HG03108 (cell line): Measurements from ENCODE around the gene FOXO1.
A peak's percentile ranks its signal among the peaks of the same experiment; 100 is the strongest.
"Not testable (repeated sequence)": the region's sequence is repeated elsewhere in the genome, so short reads cannot be mapped to it uniquely, and the experiment has no call there.

Experiments used
- ATAC-seq: cut with Tn5 transposase; IDR thresholded peaks from one replicate; pipeline ENCODE4 v1.9.1; 2021; ENCODE audit warnings: moderate library complexity; ENCODE audit not compliant: unreplicated experiment

Gene FOXO1

DNA sequence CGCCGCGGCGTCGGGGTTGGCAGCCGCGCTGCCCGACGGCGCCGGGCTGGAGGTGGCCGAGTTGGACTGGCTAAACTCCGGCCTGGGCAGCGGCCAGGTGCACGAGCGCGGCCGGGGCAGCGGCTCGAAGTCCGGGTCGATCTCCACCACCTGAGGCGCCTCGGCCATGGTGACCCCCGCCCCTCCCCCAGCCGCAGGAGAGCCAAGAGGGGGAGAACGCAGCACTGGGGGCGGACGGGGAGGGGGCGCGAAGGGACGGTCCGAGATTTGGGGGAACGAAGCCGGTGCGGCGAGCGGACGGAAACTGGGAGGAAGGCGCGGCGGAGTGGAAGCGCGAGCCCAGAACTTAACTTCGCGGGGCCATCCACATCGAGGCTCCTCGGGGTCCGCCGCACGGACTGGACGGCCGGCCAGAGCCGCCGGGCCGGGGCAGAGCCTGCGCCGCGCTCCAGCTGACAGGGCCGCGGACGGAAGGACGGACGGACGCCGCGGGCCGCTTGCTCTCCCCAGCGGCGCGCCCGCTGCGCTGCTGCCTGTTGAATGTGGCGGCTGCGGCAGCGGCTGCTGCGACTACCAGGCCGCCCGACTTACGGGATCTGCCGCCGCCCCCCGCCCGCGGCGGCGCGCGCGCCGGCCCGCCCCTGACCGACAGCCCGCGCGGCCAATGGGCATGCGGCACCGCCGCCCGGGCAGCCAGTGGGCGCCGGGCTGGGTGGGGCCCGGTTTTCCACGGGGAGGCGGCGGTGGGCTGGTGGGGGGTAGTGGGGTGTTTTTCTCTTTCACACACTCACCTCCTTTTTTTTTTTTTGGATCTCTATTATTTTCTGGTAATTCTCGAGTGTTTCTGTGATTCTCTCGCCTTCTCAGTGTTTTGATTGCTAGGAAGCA is at the start of gene FOXO1:
Gene FOXO1, minus strand, starts transcription at position 597 of the 888 bp plus-strand sequence. Its CDS starts 429 bp downstream, at position 168.
- ATAC-seq, result peak; percentile 50

DNA sequence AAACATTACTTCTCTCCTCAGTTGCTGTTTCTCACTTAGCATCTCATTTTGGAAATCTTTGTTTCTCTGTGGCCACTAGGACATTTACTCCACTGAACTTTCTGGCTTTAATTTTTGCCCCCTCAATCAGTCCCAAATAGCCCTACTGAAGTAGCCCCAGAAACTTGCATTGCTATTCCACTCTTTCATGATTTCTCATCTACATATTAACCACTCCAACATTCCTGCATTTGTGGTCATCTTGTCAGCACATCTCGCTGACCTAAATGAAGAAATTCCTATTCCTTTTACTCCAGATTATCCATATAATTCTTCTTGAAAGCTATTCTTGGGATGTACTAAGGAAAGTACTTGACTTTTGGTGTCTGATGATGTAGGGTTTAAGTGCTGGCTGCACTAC is 48.0 kb upstream of the FOXO1 start:
- ATAC-seq, result not testable (repeated sequence)

DNA sequence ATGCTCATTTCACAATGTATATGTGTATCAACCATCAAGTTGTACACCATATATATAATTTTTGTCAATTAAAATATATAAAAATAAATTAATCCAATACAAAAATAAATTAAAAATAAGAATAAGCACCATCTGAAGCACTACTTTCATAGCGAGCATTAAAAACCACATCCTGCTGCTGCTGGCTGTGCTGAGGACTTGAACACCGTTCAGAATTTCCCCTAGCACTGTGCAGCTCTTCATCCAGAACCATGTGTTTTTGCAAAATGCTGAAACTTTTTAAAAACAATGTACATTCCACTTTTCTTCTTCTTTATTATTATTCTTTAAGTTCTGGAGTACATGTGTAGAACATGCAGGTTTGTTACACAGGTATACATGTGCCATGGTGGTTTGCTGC is 40.0 kb upstream of the FOXO1 start:
- ATAC-seq, result no peak

DNA sequence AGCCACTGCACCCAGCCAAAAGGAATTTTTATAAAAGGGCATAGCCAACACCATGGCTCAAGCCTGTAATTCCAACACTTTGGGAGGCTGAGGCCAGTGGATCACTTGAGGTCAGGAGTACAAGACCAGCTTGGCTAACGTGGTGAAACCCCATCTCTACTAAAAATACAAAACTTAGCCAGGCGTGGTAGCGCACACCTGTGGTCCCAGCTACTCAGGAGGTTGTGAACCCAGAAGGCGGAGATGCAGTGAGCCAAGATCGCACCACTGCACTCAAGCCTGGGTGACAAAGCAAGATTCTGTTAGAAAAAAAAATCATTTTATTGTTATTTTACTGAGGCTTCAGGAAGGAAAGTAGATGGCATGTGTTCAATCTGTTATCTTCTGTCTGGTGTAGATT is 31.3 kb upstream of the FOXO1 start:
- ATAC-seq, result peak; percentile 77

DNA sequence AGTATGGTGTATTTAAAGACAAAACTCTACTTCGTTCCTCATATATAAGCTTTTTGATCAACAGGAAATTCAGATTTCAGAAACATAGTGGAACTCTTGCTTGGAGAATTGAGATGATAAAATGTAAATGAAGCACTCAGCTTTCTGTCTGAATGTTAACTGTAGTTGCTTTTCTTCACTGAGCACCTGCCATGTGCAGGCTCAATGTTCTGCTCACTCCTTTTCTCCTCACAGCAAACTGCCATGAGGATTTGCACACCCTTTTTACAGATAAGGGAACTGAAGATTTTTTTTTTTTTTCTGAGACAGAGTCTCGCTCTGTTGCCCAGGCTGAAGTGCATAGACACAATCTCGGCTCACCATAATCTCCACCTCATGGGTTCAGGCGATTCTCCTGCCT is 28.0 kb upstream of the FOXO1 start:
- no peak for ATAC-seq

DNA sequence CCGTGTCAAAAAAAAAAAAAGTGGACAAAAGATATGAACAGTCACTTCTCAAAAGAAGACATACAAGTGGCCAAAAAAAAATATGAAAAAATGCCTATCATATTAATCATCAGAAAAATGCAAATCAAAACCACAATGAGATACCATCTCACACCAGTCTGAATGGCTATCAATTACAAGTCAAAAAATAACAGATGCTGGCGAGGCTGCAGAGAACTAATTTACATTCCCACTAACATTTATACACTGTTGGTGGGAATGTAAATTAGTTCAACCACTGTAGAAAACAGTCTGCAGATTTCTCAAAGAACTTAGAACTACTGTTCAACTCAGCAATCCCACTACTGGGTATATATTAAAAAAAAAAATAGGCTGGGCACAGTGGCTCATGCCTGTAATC is 26.5 kb upstream of the FOXO1 start:
- no peak for ATAC-seq

DNA sequence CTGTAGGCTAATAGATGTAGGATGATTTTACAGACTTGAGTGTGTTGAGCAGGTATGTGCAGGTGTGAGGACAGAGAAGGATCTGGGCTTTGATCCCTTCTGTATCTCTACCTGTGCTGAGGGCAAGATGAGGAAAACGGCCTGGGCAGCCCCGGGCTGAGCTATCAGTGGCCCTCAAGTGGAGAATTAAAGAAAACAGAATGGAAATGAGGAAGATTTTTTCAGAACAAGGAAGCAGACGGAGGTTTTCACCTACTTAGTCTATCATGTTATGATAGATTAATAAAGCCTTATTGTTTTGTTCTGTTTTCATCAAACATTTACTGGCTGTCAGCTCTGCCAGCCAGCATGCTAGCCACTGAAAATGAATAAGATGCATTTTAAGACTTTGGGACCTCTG is 22.3 kb upstream of the FOXO1 start:
- ATAC-seq, result no peak

DNA sequence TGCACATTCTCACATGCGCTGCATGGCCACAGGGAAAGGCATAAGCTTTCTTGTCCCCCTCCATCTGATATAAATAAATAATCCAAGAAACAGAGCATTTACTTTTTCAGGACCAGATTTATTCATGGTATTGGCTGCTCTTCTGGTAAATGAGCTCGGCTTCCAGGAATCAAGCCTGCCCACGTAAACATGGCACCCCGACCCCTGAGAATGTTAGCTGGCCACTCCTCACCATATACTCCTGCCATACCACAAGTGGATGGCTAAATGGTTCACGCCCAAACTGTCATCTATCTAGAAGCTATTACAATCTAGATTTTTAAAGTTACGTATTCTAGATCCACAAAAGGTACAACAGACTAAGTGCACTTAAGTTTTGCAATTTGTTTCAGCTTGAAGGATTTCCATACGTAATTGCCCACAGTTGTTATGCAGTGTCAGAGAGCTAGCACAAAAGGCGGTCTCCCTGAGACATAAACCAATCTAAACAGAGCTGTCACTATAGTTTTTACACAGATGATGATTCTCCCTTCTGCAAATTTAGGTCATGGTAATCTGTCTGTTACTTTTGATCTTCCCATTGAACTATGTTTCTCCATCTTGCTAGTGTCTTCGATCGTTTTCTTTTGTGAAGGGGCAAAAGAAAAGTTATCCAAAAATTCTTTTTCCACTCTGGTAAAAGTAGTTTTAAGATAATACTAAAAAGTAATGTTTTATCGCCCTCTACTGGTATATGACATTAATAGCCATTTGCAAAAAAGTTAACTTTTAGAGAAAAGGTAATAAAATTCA is 16.2 kb upstream of the FOXO1 start:
- no peak for ATAC-seq

DNA sequence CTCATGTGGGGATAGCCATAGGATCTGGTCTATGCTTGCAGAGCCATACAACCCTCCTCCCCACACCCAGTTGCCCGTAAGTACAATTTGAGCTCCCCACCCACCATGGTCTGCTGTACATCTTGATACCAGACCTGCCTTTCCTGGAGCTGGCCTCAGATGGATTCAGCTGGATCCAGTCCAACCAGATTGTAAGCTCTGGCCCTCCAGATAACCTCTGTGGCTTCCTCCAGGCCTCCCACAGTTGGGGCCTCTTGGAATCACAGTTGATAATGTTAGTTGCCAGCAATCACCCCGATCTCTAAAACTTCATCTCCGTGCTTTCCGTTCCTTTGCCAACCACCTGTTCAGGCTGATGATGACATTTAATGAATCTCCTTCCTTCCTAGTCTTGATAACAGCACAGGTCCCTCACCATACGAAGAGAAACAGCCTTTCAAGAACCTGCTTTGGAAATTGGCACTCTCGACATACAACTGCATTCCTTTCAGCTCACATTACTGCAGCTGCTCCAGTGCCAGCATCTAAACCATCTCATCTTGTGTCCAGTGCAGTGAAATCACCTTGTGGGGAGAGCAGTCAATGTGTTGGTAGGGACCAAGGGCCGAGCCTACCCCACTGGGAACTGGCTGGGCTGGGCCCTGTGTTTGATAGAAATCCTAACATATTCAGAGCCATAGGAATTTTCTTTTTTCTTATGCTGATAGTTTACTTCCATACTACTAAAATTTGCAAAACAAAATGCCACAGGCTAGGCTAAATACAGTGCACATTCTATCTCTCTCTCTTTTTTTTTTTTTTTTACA is 15.1 kb upstream of the FOXO1 start:
- ATAC-seq, result no peak

DNA sequence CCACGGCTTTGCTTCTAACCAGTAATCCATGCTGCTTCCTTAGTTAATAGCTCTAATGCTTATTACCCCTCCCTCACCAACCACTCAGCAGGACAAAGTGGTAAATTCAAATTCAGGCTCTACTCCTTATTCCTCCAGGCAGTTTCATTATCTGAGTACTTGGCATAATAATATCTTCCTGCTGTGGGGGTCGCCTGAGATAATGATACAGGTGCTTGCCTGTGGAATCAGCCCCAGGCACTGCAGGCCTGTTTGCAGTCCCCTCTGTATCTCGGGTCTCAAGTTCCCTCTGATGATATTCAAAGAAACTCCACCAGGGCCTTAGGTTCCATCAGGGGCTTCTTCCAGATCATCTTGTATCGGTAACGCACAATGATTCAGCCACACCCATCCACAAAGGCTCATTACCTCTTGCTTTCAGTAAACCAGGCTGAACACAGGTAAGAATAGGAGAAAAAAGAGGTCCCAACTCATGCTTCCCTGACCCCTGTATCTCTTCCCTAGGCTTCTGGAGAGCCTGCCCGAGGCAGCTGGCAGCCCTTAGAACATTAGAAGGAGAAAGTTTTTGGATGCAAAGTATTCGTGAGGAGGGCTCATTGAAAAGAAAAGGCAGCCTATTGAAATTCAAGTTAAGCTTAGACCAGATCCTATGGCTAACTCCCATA is 14.3 kb upstream of the FOXO1 start:
- ATAC-seq, result no peak

DNA sequence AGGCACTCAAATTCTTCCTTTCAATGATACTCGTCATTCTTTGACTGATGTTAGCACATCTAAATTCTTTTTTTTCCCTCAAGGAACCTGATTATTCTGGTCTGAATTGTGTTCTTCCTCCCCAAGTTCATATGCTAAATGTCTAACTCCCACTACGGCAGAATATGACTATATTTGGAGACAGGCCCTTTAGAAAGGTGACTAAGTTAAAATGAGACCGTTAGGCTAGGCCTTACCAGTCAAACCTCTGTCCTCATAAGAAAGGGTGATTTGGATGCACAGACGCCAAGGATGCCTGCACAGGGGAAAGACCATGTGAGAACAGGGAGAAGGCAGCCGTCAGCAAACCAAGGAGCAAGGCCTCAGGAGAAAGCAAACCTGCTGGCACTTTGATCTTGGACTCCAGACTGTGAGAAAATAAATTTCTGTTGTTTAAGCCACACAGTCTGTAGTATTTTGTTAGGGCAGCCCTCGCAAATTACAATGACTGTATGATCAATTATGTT is 13.1 kb upstream of the FOXO1 start:
- ATAC-seq, result no peak

DNA sequence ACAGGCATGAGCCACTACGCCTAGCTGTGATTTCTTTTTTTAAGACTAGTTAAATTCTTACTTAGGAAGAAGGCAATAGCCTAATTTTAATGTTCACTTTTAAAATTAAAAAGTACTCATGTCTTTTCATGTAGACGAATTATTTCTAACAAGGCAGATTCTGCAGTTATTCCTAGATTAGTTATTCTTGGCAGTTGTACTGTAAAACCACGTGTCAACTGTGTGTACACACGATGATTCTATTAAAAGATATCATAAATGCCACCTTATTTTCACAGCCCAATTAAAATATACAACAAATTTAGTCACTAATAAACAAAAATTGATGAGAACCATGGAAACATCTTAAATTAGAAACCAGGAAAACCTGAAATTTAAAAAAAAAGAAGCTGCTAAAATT is 10.6 kb upstream of the FOXO1 start:
- ATAC-seq, result no peak

DNA sequence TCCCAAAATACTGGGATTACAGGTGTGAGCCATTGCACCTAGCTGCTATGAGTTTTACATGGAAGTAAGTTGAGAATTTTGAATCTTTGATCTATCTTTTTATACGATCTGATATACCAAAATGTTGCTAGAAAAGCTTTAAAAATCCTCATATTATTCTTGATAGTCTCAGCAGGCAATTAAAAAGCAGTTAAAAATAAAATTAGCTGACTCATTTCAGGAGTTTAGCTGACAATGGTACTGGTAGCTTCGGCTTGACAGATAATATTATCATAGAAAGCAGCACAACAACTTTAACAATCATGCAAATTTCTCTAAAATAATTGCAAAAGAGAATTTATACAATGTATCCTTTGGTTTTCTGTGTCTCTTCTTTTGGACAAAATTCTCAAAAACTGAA is 9.6 kb upstream of the FOXO1 start:
- no peak for ATAC-seq

DNA sequence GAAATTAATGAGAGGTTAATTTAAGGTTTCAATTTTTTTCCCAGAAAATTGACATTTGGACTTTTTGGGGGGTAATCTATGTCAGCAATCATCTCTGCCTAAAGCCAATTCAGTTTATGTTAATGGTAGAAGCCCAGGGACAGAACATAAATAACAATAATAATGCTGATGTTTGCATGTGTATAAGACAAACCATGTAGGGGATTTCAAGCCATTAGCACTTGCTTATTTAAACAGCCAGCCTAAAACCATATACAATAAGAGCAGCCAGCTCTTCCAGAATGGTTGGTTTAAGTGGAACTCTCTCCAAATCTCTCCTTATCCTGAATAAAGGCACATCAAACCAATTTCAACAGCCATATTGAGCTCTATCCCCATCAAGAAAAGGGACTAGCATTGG is 7.0 kb upstream of the FOXO1 start:
- ATAC-seq, result no peak

DNA sequence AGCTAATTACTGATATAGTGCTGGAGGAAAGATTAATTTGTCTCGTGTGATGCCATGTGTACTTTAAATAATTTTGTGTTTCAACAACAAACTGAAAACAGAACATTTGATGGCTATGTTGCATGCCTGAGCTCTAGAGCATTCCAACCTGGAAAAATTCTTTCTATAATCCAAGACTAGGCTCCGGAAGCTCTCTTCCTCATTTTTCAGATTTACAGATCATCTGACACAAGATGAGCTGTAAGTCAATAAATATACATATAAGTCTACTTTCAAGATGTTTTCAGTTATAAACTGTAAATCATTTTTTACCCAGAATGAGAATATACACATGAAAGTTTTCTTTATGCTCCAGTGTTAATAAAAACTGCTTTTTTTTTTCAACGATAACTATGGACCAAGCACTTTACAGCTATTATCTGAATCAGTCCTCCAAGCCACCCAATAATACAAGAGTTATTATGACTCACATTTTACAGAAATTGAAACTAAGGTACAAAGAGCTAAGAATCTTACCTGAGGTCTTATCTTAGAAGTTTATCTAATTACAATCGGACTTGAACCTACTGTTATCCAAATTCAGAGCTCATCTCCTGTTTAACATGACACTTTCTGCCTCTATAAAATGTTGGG is 6.4 kb upstream of the FOXO1 start:
- ATAC-seq, result no peak

DNA sequence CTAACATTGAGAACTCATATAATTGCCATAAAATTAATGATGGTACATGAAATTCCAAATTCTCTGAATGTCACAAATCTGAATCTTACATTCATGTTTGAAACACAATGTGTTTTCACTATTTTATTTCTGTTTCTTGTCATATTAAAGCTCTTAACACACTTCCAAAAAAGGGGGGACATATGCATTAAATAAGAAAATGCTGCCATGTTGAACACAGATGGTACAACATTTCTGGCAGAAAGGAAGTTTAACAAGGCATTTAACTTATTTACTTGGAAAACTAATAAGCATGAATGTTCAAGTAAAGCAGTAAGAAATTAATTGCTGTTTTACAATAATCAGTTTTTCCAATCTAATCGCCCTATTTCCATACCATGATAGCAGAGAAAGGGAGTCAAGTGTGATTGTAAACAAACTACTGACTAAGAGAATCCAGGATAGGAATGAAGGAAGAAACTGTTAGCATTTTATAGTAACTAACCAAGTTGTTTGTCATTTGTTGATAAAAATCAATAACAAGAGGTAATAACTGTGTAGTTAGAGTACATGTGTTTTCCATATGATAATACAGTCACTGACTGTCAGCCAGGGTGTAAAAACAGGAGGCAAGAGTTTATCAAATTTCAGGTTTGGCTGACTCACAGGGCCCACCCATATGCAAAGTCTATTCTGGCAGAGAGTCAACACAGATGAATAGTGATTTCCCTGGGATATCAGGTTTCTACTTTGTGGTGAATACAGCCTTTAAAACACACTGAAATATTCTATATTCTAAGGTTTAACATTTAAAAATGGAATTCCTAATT is 5.7 kb upstream of the FOXO1 start:
- no peak for ATAC-seq

DNA sequence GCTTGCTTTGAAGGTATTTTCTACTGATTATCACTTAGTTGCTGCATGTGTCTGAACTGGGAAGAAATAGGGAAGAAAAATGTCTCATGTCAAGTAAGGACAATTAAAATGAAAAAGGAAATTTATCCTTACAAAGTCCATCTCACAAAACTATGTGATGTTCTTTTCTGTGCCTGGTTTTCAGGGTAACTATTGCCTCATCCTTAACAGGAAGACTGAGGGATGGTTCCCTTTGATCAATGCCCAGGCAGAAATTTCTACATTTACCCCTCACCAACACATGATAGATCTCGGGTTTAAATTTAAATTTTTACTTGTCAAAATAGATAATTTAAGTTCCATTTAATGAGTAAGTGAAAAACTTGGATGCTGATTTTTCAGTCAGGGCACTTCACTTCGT is 3.9 kb upstream of the FOXO1 start:
- ATAC-seq, result no peak

DNA sequence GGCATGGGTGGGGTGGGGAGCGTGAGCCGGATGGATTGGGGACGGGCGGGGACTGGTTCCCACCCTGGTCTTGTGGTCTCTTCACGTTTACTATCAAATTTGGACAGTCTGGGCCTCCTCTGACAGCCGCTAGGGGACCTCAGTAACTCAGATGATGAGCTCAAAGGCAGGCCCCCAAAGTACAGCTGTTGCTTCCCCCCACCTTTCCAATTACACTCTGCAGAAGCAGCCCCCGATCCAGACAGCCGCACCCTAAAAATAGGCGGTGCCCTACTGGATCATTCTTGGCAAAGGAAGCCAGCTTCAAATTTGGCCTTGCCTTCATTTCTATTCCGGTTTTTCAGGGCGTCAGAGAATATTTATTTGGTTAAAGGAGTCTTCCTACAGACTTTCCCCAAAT is 1.9 kb upstream of the FOXO1 start:
- no peak for ATAC-seq

DNA sequence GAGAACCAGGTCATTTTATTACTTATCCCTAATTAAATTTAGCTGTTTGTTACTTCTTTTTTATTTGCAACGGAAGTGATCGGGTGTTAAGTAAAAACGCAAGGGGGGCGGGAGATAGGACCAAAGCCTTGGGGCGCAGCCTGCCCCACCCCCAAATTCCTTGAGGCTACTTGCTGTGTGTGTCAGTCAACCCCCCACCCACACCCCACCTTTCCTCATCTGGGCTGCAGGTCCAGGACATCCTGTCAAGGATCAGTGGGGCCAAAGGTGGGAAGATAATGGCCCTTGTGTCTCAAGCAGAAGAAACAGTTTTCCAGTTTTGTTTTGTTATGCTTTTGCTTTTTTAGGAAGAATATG is 1.2 kb upstream of the FOXO1 start:
- ATAC-seq, result no peak
